GM23248 (cell line): ENCODE results near the gene KIF22.
"Not testable (repeated sequence)": the region's sequence is repeated elsewhere in the genome, so short reads cannot be mapped to it uniquely, and the experiment has no call there.

Source experiments
- EZH2 ChIP-seq: fragments of 200-600 bp; sonication (generic); IDR thresholded peaks from 2 replicates; pipeline ENCODE4 v1.6.1; 2018; ENCODE audit warnings: antibody characterized with exemption, mild to moderate bottlenecking; ENCODE audit not compliant: insufficient read depth, poor library complexity, severe bottlenecking
- EZH2phosphoT487 ChIP-seq: fragments of 200-600 bp; sonication (generic); IDR thresholded peaks from 2 replicates; pipeline ENCODE4 v1.6.1; 2018; ENCODE audit warnings: antibody characterized with exemption, moderate library complexity, mild to moderate bottlenecking, low read depth; ENCODE audit not compliant: insufficient read depth

DNA sequence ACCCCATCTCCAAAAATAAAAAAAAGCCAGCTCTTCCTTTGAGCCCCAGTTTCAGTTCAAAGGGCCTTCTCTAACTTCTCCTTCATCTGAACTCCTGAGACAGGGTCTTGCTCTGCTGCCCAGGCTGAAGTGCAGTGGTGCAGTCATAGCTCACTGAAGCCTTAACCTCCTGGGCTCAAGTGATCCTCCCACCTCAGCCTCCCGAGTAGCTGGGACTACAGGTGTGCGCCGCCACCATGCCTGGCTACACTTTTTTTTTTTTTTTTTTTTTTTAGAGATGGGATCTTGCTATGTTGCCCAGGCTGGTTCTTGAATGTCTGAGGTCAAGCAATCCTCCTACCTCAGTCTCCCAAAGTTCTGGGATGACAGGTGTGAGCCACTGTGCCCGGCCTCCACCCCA, 42.7 kb downstream of the KIF22 start:
- not testable (repeated sequence) for TF ChIP-seq EZH2, EZH2phosphoT487
